Endothelial cell of umbilical vein (primary cell): Measurements from ENCODE around the gene RECK.
"Not testable (repeated sequence)": the region's sequence is repeated elsewhere in the genome, so short reads cannot be mapped to it uniquely, and the experiment has no call there.

ENCODE experiments used
- EZH2 ChIP-seq: IDR thresholded peaks from 2 replicates; pipeline ENCODE4 v1.6.1; 2012; ENCODE audit warnings: borderline replicate concordance, low read depth, mild to moderate bottlenecking, moderate library complexity, low read length, inconsistent platforms; ENCODE audit not compliant: severe bottlenecking
- FOS ChIP-seq: IDR thresholded peaks from 2 replicates; pipeline ENCODE4 v1.6.1; 2011; ENCODE audit warnings: mild to moderate bottlenecking, low read length, moderate library complexity, borderline replicate concordance; ENCODE audit not compliant: insufficient read depth
- JUN ChIP-seq: IDR thresholded peaks from 2 replicates; pipeline ENCODE4 v1.6.1; 2011; ENCODE audit warnings: borderline replicate concordance, low read depth; ENCODE audit not compliant: insufficient read length, insufficient read depth
- MYC ChIP-seq: IDR thresholded peaks from one replicate; pipeline ENCODE4 v1.6.1; 2011; ENCODE audit warnings: mild to moderate bottlenecking, low read depth, low read length
- POLR2A ChIP-seq: IDR thresholded peaks from 2 replicates; pipeline ENCODE4 v1.6.1; 2012; ENCODE audit warnings: low read depth, mild to moderate bottlenecking, control low read depth, low read length
- POLR2AphosphoS5 ChIP-seq: IDR thresholded peaks from 2 replicates; pipeline ENCODE4 v1.6.1; 2012; ENCODE audit warnings: low read depth, mild to moderate bottlenecking, control low read depth, low read length, moderate library complexity; ENCODE audit not compliant: insufficient read depth
- TF ChIP-seq, protein P1 (sequence below), 2 donors: IDR thresholded peaks; 1 replicate in 1 of 2; 2 replicates in 1 of 2; pipeline ENCODE4 v1.5.1; 2011; ENCODE audit warnings: low read length in 2 of 2, mild to moderate bottlenecking in 2 of 2, moderate library complexity in 2 of 2, control low read depth in 1 of 2, inconsistent platforms in 1 of 2, low read depth in 1 of 2; ENCODE audit not compliant: insufficient read depth in 1 of 2; ENCODE audit errors: extremely low read depth in 1 of 2
- TF ChIP-seq, protein P2 (sequence below): IDR thresholded peaks from 2 replicates; pipeline ENCODE4 v1.6.1; 2011; ENCODE audit not compliant: insufficient read depth, insufficient read length

DNA sequence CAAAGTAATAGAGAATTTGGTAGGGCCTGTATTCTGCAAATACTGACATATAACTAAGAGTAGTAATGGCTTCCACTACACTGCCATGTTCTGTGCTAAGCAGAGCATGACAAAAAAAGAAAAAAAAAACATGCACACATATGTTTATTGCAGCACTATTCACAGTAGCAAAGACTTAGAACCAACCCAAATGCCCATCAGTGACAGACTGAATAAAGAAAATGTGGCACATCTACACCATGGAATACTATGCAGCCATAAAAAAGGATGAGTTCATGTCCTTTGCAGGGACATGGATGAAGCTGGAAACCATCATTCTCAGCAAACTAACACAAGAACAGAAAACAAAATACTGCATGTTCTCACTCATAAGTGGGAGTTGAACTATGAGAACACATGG lies 50.3 kb downstream of the RECK start:
- not testable (repeated sequence) for TF ChIP-seq POLR2A, POLR2AphosphoS5, EZH2, FOS, JUN, MYC
- TF ChIP-seq, protein P1, sequence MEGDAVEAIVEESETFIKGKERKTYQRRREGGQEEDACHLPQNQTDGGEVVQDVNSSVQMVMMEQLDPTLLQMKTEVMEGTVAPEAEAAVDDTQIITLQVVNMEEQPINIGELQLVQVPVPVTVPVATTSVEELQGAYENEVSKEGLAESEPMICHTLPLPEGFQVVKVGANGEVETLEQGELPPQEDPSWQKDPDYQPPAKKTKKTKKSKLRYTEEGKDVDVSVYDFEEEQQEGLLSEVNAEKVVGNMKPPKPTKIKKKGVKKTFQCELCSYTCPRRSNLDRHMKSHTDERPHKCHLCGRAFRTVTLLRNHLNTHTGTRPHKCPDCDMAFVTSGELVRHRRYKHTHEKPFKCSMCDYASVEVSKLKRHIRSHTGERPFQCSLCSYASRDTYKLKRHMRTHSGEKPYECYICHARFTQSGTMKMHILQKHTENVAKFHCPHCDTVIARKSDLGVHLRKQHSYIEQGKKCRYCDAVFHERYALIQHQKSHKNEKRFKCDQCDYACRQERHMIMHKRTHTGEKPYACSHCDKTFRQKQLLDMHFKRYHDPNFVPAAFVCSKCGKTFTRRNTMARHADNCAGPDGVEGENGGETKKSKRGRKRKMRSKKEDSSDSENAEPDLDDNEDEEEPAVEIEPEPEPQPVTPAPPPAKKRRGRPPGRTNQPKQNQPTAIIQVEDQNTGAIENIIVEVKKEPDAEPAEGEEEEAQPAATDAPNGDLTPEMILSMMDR (IDR thresholded peaks at IDR 0.05; ENCODE audit: extremely low read depth in 1 of 2, insufficient read depth in 1 of 2, low read depth in 1 of 2, low read length in 2 of 2): not testable (repeated sequence)
- TF ChIP-seq, protein P2, sequence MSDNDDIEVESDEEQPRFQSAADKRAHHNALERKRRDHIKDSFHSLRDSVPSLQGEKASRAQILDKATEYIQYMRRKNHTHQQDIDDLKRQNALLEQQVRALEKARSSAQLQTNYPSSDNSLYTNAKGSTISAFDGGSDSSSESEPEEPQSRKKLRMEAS: not testable (repeated sequence)
